Measurements from ENCODE around the gene HOXB1. TPM values are rescaled to one million over a fixed set of nuclear protein-coding genes. Genes with fewer than 3 reads are reported as not detected.

The HOXB1 gene
- total RNA-seq, 2 donors from 2014 or later, result not detected

DNA sequence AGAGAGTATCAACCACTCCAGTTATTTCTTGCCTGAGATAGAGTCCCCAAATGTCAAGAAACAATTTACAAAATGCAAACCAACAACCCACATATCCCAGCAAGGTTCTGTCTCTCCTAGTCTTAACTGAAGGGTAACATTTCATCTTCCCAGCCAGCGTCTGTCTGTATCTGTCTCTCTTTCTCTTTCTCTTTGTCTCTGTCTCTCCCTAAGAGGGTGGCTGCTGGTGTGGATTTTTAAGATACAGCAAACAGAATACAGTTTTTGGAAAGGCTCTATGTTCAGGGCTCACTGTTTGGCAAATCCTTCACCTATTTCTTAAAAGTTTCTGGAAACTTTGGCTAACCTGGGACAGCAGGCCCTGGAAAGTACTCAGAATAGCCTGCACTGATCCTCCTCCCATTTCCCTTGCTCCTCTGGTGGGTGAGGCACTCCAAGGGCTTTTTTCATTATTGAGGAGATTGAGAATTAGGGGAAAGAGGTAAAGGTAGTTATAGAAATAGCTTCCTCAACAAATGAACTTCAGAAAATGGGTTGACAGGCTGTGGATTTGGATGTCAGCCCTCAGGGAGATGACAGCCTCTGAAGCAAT is 41.1 kb upstream of the HOXB1 start:
- no peaks in the 10 kb centered on the region for H3K27me3 ChIP-seq
- no peaks in the 10 kb centered on the region for H3K36me3 ChIP-seq
- TF ChIP-seq, protein P1, sequence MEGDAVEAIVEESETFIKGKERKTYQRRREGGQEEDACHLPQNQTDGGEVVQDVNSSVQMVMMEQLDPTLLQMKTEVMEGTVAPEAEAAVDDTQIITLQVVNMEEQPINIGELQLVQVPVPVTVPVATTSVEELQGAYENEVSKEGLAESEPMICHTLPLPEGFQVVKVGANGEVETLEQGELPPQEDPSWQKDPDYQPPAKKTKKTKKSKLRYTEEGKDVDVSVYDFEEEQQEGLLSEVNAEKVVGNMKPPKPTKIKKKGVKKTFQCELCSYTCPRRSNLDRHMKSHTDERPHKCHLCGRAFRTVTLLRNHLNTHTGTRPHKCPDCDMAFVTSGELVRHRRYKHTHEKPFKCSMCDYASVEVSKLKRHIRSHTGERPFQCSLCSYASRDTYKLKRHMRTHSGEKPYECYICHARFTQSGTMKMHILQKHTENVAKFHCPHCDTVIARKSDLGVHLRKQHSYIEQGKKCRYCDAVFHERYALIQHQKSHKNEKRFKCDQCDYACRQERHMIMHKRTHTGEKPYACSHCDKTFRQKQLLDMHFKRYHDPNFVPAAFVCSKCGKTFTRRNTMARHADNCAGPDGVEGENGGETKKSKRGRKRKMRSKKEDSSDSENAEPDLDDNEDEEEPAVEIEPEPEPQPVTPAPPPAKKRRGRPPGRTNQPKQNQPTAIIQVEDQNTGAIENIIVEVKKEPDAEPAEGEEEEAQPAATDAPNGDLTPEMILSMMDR (IDR thresholded peaks at IDR 0.05), result no peak
- H3K9ac ChIP-seq (ENCODE audit: low read depth in 2 of 2, low read length in 2 of 2), result peak overlapping the region; percentile 55 to 68
- no peak for DNase-seq
- H3K4me3 ChIP-seq, result no peak overlapping the region
- H3K4me1 ChIP-seq, result peaks cover 25% of the 10 kb centered on the region
- intact Hi-C loops (cut with DNase I), result no loop called here
- peak overlapping the region; percentile 70 for H3K27ac ChIP-seq
- H3K9me3 ChIP-seq, result no peaks in the 10 kb centered on the region

DNA sequence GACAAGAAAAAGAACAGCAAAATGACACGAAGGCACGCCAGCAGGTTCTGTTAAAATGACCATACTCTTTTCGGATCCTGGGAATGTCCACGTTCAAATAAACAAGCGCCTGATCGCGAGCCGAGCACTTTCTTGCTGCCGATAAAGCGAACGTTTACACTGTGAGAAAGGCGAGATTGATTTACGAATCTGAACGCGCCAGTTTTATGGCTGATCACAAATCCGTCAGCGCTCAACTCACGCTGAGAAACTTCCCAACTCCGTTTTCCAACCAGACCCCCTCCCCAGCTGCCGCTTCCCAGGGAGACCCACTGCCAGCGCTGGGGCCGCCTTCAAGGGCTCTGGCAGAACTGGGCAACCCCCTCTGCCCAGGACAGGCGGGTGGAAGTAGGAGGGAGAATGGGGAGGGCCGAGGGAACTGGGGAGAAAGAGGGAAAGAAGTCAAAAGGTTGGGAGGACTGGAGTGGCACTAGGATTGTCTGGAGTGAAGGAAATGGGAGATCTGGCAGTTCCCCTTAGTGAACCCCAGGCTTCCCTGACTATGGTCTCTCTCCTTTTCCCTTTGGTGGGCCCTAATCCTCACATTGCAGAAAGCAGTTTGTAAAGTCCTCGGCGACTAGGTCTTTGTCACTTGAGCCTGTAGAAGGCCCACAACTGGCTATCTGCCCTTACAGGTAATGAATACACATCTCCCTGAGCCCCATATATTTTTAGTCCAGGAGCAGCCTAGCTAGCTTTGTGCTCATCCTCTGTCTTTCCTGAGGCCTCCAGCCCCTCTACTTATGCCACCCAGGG is 40.4 kb upstream of the HOXB1 start:
- Histone ChIP-seq H3K9me3 (no peaks in the 10 kb centered on the region), H3K27ac (peak overlapping the region; percentile 70), H3K9ac (ENCODE audit: low read depth in 2 of 2, low read length in 2 of 2) (peak overlapping the region; percentile 55 to 69), H3K4me3 (no peak overlapping the region), H3K27me3 (no peaks in the 10 kb centered on the region), H3K4me1 (peaks cover 30% of the 10 kb centered on the region), H3K36me3 (no peaks in the 10 kb centered on the region)
- DNase-seq, result no peak
- TF ChIP-seq, protein P1 (IDR thresholded peaks at IDR 0.05), result no peak
- intact Hi-C loops (cut with DNase I), result no loop called here

DNA sequence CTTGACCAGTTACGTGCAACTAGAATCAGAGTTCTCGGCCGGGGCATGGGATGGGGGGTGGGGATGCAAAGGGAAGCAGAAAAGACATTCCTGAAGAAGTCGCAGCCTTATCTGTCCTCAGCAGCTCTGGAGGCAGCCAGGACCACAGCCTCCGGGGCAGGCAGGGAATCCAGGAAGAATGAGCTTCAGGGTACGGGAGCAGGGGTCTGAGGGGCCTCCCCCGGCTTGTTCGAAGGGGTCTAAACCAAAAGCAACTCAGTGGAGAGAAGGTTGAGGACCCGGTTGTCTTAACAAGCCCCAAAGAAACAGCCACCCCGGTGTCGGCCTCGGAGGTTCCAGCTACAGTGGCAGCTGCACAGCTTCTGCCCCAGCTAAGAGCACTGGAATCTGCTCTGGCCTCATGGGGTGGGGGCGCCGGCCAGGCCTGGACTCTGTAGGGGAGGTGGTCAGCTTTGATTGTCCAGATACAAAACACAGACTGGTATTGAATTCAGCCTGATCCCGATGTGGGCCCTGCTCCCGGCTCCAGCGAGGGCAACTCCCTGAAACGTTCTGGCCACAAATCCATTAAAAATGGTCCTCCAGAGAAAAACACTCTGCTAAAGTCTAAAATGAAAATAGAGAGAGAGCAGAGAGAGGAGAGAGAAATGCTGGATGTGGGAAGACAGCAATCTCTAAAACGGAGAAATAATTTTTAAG is 39.7 kb upstream of the HOXB1 start:
- no peaks in the 10 kb centered on the region for H3K36me3 ChIP-seq
- intact Hi-C loops (cut with DNase I), result no loop called here
- H3K9ac ChIP-seq (ENCODE audit: low read depth in 2 of 2, low read length in 2 of 2), result peak overlapping the region; percentile 49 to 61
- H3K4me3 ChIP-seq, result no peak overlapping the region
- H3K9me3 ChIP-seq, result no peaks in the 10 kb centered on the region
- no peaks in the 10 kb centered on the region for H3K27me3 ChIP-seq
- H3K4me1 ChIP-seq, result peaks cover 22% of the 10 kb centered on the region
- peak overlapping the region; percentile 70 for H3K27ac ChIP-seq
- no peak for DNase-seq
- TF ChIP-seq, protein P1 (IDR thresholded peaks at IDR 0.05), result no peak

DNA sequence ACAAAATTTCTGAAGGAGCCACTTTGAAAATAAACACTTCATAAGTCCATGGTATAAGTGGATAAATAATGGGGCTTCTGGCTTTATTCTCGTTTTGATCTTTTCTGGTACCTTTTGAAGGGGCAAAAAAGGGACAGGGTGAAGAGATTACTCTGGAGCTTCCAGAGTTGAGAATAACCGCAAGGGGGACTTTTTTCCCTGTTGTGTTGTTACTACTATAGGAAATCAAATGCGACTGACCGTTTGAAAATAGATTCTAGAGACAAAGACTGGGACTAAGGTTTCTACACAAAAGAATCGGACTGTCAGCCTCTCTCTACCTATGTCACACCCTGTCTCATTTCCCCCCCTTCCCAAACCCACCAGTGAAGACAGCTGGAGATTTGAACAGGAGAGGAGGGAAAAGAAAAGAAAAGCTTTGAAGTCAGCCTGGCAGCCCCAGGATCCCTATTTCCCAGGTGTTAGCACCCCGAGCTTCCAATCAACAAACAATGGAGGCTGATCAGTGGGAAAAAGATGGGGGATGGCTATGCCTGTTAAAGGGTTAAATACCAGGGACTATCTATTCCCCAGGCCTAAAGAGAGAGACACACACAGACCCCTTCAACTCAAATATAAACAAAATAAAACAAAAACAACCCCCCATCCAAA is 39.0 kb upstream of the HOXB1 start:
- no peak for DNase-seq
- H3K27ac ChIP-seq, result peak overlapping the region; percentile 70
- TF ChIP-seq, protein P1 (IDR thresholded peaks at IDR 0.05), result no peak
- H3K4me1 ChIP-seq, result peaks cover 21% of the 10 kb centered on the region
- intact Hi-C loops (cut with DNase I), result no loop called here
- no peaks in the 10 kb centered on the region for H3K36me3 ChIP-seq
- H3K9ac ChIP-seq (ENCODE audit: low read depth in 2 of 2, low read length in 2 of 2), result peak overlapping the region in 1 of 2 donors; percentile 28
- no peak overlapping the region for H3K4me3 ChIP-seq
- no peaks in the 10 kb centered on the region for H3K27me3 ChIP-seq
- H3K9me3 ChIP-seq, result no peaks in the 10 kb centered on the region

DNA sequence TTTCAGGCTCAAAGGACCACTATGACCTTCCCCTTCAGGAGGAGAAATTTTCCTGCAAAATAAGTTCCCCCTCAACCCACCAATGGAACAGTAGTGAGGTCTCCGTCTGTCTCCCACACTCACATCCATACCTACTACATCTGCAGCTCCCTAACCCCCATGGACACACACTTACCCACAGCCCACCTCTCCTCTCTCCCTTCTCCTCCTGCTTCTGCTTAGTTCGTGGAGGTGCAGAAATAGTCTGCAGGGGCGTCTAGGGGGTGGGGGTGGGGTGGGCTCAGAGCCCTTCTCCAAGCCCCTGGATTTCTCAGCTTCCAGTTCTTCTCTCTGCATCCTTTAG is 38.4 kb upstream of the HOXB1 start:
- DNase-seq, result no peak
- no peaks in the 10 kb centered on the region for H3K27me3 ChIP-seq
- H3K9me3 ChIP-seq, result no peaks in the 10 kb centered on the region
- TF ChIP-seq, protein P1 (IDR thresholded peaks at IDR 0.05), result no peak
- H3K4me1 ChIP-seq, result peaks cover 21% of the 10 kb centered on the region
- intact Hi-C loops (cut with DNase I), result no loop called here
- H3K4me3 ChIP-seq, result no peak overlapping the region
- peak overlapping the region; percentile 34 for H3K27ac ChIP-seq
- no peaks in the 10 kb centered on the region for H3K36me3 ChIP-seq
- no peak overlapping the region for H3K9ac ChIP-seq (ENCODE audit: low read depth in 2 of 2, low read length in 2 of 2)

Measured in colonic mucosa (tissue), 4 donors.